Stimulated activated naive CD8-positive, alpha-beta T cell treated with anti-CD3 and anti-CD28 coated beads, Interleukin-15, amount 100 ng/mL, for 72 hours (primary cell): ENCODE measurements around the gene ZNF789.

ENCODE experiments used
- ATAC-seq: fragments of 150-1000 bp; cut with Tn5 transposase; 2 replicates; pipeline ENCODE4 v1.10.0; 2021; ENCODE audit warnings: mild to moderate bottlenecking, moderate library complexity
- DNase-seq, 2 donors: peaks; one replicate each; pipeline ENCODE4 v3.0.0; 2021 to 2022
- H3K27ac Mint-ChIP-seq, 2 donors: one replicate each; pipeline ENCODE4 v1.8.0; 2022; ENCODE audit warnings: mild to moderate bottlenecking in 2 of 2, mixed read lengths in 2 of 2, moderate library complexity in 2 of 2
- H3K27me3 Mint-ChIP-seq: one replicate; pipeline ENCODE4 v1.8.0; 2022; ENCODE audit warnings: mixed read lengths
- H3K4me1 Mint-ChIP-seq: one replicate; pipeline ENCODE4 v1.8.0; 2022; ENCODE audit warnings: mild to moderate bottlenecking, mixed read lengths
- H3K4me3 Mint-ChIP-seq, 2 donors: one replicate each; pipeline ENCODE4 v1.8.0; 2022; ENCODE audit warnings: mild to moderate bottlenecking in 2 of 2, mixed read lengths in 2 of 2, moderate library complexity in 1 of 2
- H3K9me3 Mint-ChIP-seq, 2 donors: one replicate each; pipeline ENCODE4 v1.8.0; 2022; ENCODE audit warnings: mixed read lengths in 2 of 2

ZNF789 gene

DNA sequence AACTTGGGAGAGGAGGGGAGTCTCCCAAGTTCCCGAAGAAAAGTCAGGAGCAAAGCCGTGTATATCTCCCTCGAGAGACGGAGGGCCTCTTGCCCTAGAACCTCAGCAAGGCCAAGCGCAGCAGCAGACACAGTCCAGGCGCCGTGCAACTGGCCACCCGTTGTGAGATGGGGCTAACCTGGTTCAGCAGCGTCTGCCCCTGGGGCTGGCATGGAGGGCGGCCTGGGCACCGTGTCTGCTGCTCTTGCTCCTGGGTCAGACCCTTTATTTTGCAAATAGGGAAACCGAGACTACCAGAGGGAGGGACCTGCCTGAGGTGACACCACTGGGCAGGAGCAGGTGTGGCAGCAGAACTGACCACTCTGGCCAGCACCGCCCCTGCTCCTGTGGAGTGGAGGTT is 20.1 kb upstream of the ZNF789 start:
- no peaks in the 10 kb centered on the region for H3K9me3 Mint-ChIP-seq
- no peak for ATAC-seq
- peaks cover 6% of the 10 kb centered on the region for H3K4me1 Mint-ChIP-seq
- H3K27me3 Mint-ChIP-seq: no peaks in the 10 kb centered on the region
- DNase-seq: no peak
- H3K4me3 Mint-ChIP-seq: no peak overlapping the region
- H3K27ac Mint-ChIP-seq: peak overlapping the region in 1 of 2 donors; percentile 44

DNA sequence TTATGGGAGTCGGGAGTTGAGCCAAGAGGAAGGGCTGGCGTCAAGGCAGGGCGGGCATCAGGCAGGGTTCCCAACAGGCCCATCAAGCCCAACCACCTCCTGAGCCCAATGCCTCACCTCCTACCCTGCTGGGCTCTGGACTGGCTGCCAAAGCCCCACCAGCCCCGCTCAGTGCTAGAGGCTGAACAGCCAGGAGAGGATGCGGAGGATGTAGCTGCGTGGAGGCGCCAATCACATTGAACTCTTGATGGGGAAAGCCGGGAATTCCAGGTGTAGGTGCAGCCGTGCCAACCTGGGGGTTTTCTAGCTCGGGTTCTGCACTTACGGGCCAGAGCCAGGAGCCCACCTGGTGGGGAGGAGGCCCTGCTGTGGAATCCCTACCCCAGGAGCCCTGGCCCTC is 19.6 kb upstream of the ZNF789 start:
- DNase-seq: no peak
- Mint-ChIP-seq H3K4me3 (no peak overlapping the region), H3K27me3 (no peaks in the 10 kb centered on the region), H3K27ac (no peak overlapping the region), H3K9me3 (no peaks in the 10 kb centered on the region), H3K4me1 (peaks cover 6% of the 10 kb centered on the region)
- no peak for ATAC-seq

DNA sequence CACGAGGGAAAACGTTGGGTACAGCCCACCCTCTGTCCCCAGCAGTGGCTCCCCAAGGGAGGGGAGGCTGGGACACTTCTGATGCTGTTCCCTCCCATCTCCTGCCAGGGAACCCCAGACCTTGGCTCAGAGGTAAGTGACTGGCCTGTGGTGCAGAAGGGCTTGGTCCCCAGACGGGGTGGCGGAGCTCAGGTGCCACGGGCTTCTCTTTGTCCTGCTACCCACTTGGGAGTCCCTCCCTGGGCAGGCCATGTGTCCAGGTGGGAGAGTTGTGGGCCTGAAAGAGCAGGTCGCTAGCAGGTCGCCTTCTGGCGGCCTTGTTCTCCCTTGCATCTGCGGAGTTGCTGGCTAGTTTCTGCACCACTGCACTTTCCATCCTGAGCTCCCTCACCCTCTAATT is 16.8 kb upstream of the ZNF789 start:
- Mint-ChIP-seq H3K4me1 (peaks cover 27% of the 10 kb centered on the region), H3K27ac (no peak overlapping the region), H3K27me3 (no peaks in the 10 kb centered on the region), H3K4me3 (no peak overlapping the region), H3K9me3 (no peaks in the 10 kb centered on the region)
- no peak for ATAC-seq
- DNase-seq: no peak

- Mint-ChIP-seq H3K27me3 (no peaks in the 10 kb centered on the region), H3K27ac (peak overlapping the region in 1 of 2 donors; percentile 77), H3K4me1 (peaks cover 28% of the 10 kb centered on the region), H3K4me3 (no peak overlapping the region), H3K9me3 (no peaks in the 10 kb centered on the region)
- no peak for DNase-seq
- ATAC-seq: no peak
These were observed 16.4 kb upstream of the ZNF789 start for GRCh38 chr7:99456288-99456687.

DNA sequence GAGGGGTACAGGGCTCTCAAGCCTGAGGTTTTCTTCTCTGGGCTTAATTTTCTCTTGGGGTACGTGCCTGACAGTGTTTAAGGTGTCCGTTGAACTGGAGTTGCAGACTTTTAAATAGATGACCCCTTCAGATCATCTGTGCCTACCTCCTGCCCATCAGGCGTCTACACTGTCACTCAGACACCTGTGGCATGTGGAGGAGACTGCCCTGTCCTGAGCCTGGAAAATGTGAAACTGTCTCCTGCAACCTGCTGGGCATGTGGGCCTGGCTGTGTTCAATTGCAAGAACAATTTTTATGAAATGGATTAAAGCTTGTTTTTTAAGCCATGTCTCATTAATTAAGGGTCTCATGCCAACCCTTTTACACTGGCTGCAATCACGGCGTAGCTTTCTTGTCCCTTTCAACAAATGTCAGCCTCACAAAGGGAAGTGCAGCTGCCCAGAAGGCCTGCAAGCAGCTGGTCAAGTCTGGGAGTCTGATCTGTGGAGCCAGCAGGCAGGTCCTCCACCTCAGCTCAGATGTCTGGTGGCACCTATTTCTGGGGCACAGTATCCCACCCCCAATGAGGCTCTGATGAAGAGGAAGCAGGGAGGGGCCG is 15.5 kb upstream of the ZNF789 start:
- no peak for ATAC-seq
- H3K4me1 Mint-ChIP-seq: peaks cover 28% of the 10 kb centered on the region
- peak overlapping the region in 1 of 2 donors; percentile 77 for H3K27ac Mint-ChIP-seq

GRCh38 chr7:99457650-99458493 is 14.8 kb upstream of the ZNF789 start:
- no peak for DNase-seq
- Mint-ChIP-seq H3K27ac (no peak overlapping the region), H3K27me3 (no peaks in the 10 kb centered on the region)

More for the DNA sequence above, 15.5 kb upstream of the ZNF789 start:
- H3K4me3 Mint-ChIP-seq: no peak overlapping the region
- no peak for DNase-seq
- no peaks in the 10 kb centered on the region for H3K27me3 Mint-ChIP-seq
- no peaks in the 10 kb centered on the region for H3K9me3 Mint-ChIP-seq

GRCh38 chr7:99459087-99459486 is 13.6 kb upstream of the ZNF789 start:
- ATAC-seq (peak; percentile 64), DNase-seq (peak; percentile 30)
- H3K27me3 Mint-ChIP-seq: no peaks in the 10 kb centered on the region
- no peaks in the 10 kb centered on the region for H3K9me3 Mint-ChIP-seq
- no peak overlapping the region for H3K4me3 Mint-ChIP-seq
- H3K4me1 Mint-ChIP-seq: peaks cover 34% of the 10 kb centered on the region
- H3K27ac Mint-ChIP-seq: peak overlapping the region in 1 of 2 donors; percentile 89

More at GRCh38 chr7:99457650-99458493, 14.8 kb upstream of the ZNF789 start:
- no peaks in the 10 kb centered on the region for H3K9me3 Mint-ChIP-seq
- H3K4me3 Mint-ChIP-seq: no peak overlapping the region
- ATAC-seq: no peak
- peaks cover 28% of the 10 kb centered on the region for H3K4me1 Mint-ChIP-seq

GRCh38 chr7:99460651-99461050 is 12.0 kb upstream of the ZNF789 start:
- DNase-seq (no peak), ATAC-seq (no peak)
- H3K4me3 Mint-ChIP-seq: no peak overlapping the region
- H3K9me3 Mint-ChIP-seq: no peaks in the 10 kb centered on the region
- no peaks in the 10 kb centered on the region for H3K27me3 Mint-ChIP-seq
- peak overlapping the region; percentile 20 to 64 for H3K27ac Mint-ChIP-seq
- peaks cover 48% of the 10 kb centered on the region for H3K4me1 Mint-ChIP-seq

DNA sequence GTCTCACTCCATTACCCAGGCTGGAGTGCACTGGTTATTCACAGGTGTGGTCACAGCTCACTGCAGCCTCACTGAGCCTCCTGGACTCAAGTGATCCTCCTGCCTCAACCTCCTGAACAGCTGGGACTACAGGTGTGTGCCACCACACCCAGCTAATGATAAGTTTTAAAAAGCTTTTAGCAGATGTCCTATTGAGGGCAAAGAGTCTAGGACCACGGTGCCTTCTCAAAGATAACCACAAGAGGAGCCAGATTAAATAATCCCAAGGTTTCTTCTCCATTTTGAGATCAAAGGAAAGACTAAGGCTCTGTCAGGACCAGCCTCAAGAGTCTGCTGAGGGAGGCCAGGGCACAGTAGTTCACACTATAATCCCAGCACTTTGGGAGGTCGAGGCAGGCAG is 11.5 kb upstream of the ZNF789 start:
- H3K27me3 Mint-ChIP-seq: no peaks in the 10 kb centered on the region
- H3K27ac Mint-ChIP-seq: no peak overlapping the region
- DNase-seq (no peak), ATAC-seq (no peak)
- H3K4me3 Mint-ChIP-seq: peak overlapping the region in 1 of 2 donors; percentile 32
- peaks cover 53% of the 10 kb centered on the region for H3K4me1 Mint-ChIP-seq
- no peaks in the 10 kb centered on the region for H3K9me3 Mint-ChIP-seq

GRCh38 chr7:99465421-99465768 is 7.3 kb upstream of the ZNF789 start:
- ATAC-seq: peak; percentile 8

GRCh38 chr7:99468336-99468918 is 4.3 kb upstream of the ZNF789 start:
- DNase-seq (no peak), ATAC-seq (no peak)
- H3K4me1 Mint-ChIP-seq: peaks cover 44% of the 10 kb centered on the region
- no peak overlapping the region for H3K27ac Mint-ChIP-seq
- no peaks in the 10 kb centered on the region for H3K9me3 Mint-ChIP-seq
- H3K4me3 Mint-ChIP-seq: no peak overlapping the region
- no peaks in the 10 kb centered on the region for H3K27me3 Mint-ChIP-seq

More at GRCh38 chr7:99465421-99465768, 7.3 kb upstream of the ZNF789 start:
- no peak for DNase-seq
- Mint-ChIP-seq H3K4me3 (peak overlapping the region; percentile 91 to 94), H3K27me3 (no peaks in the 10 kb centered on the region), H3K4me1 (peaks cover 33% of the 10 kb centered on the region), H3K9me3 (no peaks in the 10 kb centered on the region), H3K27ac (peak overlapping the region; percentile 97 to 99)

DNA sequence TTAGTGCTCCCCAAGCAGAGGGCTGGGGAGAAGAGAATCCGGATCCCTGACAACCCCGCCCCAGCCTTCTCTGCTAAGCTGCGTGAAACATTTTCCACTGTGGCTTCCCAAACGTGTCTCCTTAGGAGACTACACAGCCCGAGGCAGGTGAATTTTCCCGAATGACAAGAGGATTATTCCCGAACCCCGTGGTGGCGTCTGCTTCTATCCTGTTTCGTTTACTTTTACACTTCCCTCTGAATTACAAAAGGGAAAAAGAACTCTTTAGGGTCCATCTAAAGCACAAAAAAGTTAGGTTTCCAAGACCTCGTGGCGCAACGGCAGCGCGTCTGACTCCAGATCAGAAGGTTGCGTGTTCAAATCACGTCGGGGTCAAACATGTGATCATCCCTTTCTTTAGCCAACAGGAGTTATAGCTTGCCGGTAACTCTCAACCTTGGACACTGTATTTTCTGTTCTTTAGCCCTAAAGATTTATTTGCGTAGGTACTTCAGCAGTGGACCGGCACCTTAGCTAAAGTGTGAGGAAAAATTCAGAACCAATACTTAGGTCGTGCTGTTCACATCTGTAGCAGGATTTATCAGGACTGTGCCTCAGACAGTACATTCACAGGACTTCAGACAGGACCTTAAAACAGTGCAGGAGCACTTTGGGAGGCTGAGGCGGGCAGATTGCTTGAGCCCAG is 3.2 kb upstream of the ZNF789 start:
- peaks cover 46% of the 10 kb centered on the region for H3K4me1 Mint-ChIP-seq
- H3K4me3 Mint-ChIP-seq: no peak overlapping the region
- ATAC-seq (no peak), DNase-seq (no peak)
- peak overlapping the region in 1 of 2 donors; percentile 72 for H3K27ac Mint-ChIP-seq
- no peaks in the 10 kb centered on the region for H3K9me3 Mint-ChIP-seq
- H3K27me3 Mint-ChIP-seq: no peaks in the 10 kb centered on the region

DNA sequence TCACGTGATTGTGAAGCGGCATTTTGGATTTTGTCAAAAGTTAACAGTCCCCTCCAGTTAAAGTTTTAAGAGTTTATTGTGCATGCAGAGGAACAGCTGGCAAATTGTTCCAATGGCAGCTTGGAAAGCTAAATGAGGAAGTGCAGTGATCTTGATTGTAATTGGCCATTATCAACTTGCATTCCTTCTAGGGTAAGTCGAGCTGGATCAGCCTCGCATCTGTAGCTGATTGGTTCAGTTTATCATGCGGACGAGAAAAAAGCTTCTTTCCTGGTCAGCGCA is 566 bp downstream of the ZNF789 start:
- no peaks in the 10 kb centered on the region for H3K9me3 Mint-ChIP-seq

GRCh38 chr7:99476107-99476506 is 3.4 kb downstream of the ZNF789 start:
- H3K4me3 Mint-ChIP-seq: no peak overlapping the region
- peaks cover 63% of the 10 kb centered on the region for H3K4me1 Mint-ChIP-seq
- DNase-seq (no peak), ATAC-seq (no peak)
- no peaks in the 10 kb centered on the region for H3K27me3 Mint-ChIP-seq
- H3K9me3 Mint-ChIP-seq: no peaks in the 10 kb centered on the region
- H3K27ac Mint-ChIP-seq: no peak overlapping the region

More for the DNA sequence above, 566 bp downstream of the ZNF789 start:
- Mint-ChIP-seq H3K4me1 (peaks cover 58% of the 10 kb centered on the region), H3K27ac (peak overlapping the region; percentile 97), H3K27me3 (no peaks in the 10 kb centered on the region), H3K4me3 (peak overlapping the region; percentile 96 to 100)
- DNase-seq (no peak), ATAC-seq (no peak)

GRCh38 chr7:99478464-99479440 is 6.1 kb downstream of the ZNF789 start:
- H3K27ac Mint-ChIP-seq: peak overlapping the region in 1 of 2 donors; percentile 89
- ATAC-seq (no peak), DNase-seq (no peak)
- peaks cover 46% of the 10 kb centered on the region for H3K4me1 Mint-ChIP-seq
- H3K4me3 Mint-ChIP-seq: no peak overlapping the region
- H3K9me3 Mint-ChIP-seq: no peaks in the 10 kb centered on the region
- H3K27me3 Mint-ChIP-seq: no peaks in the 10 kb centered on the region
